GM23248 (cell line): ENCODE results near the gene MEI4.

Experiments used
- EZH2 ChIP-seq: fragments of 200-600 bp; sonication (generic); IDR thresholded peaks from 2 replicates; pipeline ENCODE4 v1.6.1; 2018; ENCODE audit warnings: antibody characterized with exemption, mild to moderate bottlenecking; ENCODE audit not compliant: insufficient read depth, poor library complexity, severe bottlenecking
- EZH2phosphoT487 ChIP-seq: fragments of 200-600 bp; sonication (generic); IDR thresholded peaks from 2 replicates; pipeline ENCODE4 v1.6.1; 2018; ENCODE audit warnings: antibody characterized with exemption, moderate library complexity, mild to moderate bottlenecking, low read depth; ENCODE audit not compliant: insufficient read depth

GRCh38 chr6:77844822-77845221 lies 192.0 kb downstream of the MEI4 start:
- TF ChIP-seq EZH2phosphoT487 (no peak), EZH2 (no peak)
